Transverse colon (tissue), 4 donors: Measurements from ENCODE around the gene TLR5. TPM values are rescaled to one million over a fixed set of nuclear protein-coding genes. Genes with fewer than 3 reads are reported as not detected.
A peak's percentile ranks its signal among the peaks of the same experiment; 100 is the strongest.

Experiments
- DNase-seq: peaks from one replicate; pipeline ENCODE4 v3.0.0-alpha.2; 2019
- H3K27ac ChIP-seq, 4 donors: fragments of 200-600 bp; sonication (generic); 2 replicates each; pipeline ENCODE4 v1.5.1; 2016 to 2018; ENCODE audit warnings: inconsistent platforms in 4 of 4
- H3K27me3 ChIP-seq: fragments of 200-600 bp; sonication (generic); 2 replicates; pipeline ENCODE4 v1.5.1; 2017; ENCODE audit warnings: inconsistent platforms
- H3K36me3 ChIP-seq, 4 donors: fragments of 200-600 bp; sonication (generic); 2 replicates each; pipeline ENCODE4 v1.5.1; 2017 to 2019; ENCODE audit warnings: inconsistent platforms in 4 of 4
- H3K4me1 ChIP-seq, 4 donors: fragments of 200-600 bp; sonication (generic); 2 replicates each; pipeline ENCODE4 v1.5.1; 2017 to 2020; ENCODE audit warnings: inconsistent platforms in 4 of 4
- H3K4me3 ChIP-seq, 4 donors: fragments of 200-600 bp; sonication (generic); 1 replicate in 1 of 4; 2 replicates in 3 of 4; pipeline versions ENCODE4 v1.5.1 to v1.6.1; 2017 to 2019; ENCODE audit warnings: inconsistent platforms in 4 of 4
- H3K9me3 ChIP-seq, 2 donors: fragments of 200-600 bp; sonication (generic); 2 replicates each; pipeline ENCODE4 v1.5.1; 2017 to 2019; ENCODE audit warnings: inconsistent platforms in 2 of 2
- CTCF ChIP-seq, 5 experiments: fragments of 200-600 bp in 3 of 5; fragments of 450-650 bp in 2 of 5; sonication (generic) in 3 of 5; IDR thresholded peaks; 1 replicate in 2 of 5; 2 replicates in 3 of 5; pipeline ENCODE4 v1.5.1; 2016 to 2017; ENCODE audit warnings: antibody characterized with exemption in 5 of 5, inconsistent platforms in 3 of 5, mild to moderate bottlenecking in 2 of 5, moderate library complexity in 1 of 5
- EP300 ChIP-seq: sonication (generic); formaldehyde crosslinking; IDR thresholded peaks from one replicate; pipeline ENCODE4 v1.6.1; 2017; ENCODE audit warnings: antibody characterized with exemption, low read depth
- POLR2A ChIP-seq: fragments of 450-650 bp; IDR thresholded peaks from one replicate; pipeline ENCODE4 v1.6.1; 2016; ENCODE audit warnings: antibody characterized with exemption, mild to moderate bottlenecking, moderate library complexity
- POLR2AphosphoS5 ChIP-seq, 3 donors: sonication (generic); formaldehyde crosslinking; IDR thresholded peaks; one replicate each; pipeline ENCODE4 v1.6.1; 2016; ENCODE audit warnings: antibody characterized with exemption in 3 of 3
- WGBS, 2 donors: methylation state at CpG; one replicate each; pipeline ENCODE4 v1.1.5; 2018; ENCODE audit warnings: low coverage in 1 of 2; 5-methylcytosine and 5-hydroxymethylcytosine counted together
- in situ Hi-C, 4 donors: fragments of 200-750 bp; cut with MboI; loops; one replicate each; pipeline versions ENCODE4 v1.15.0 to v1.15.1; 2017; ENCODE audit warnings: low sequenced_read_pairs in 3 of 4, low pct_ligation_motif_present in 1 of 4, low pct_unique_long_range_greater_than_20kb in 1 of 4
- intact Hi-C: fragments of 100-400 bp; cut with DNase I; formaldehyde crosslinking; loops from one replicate; pipeline ENCODE4 v1.15.1; 2023; ENCODE audit warnings: low total_unique reads
- total RNA-seq, 4 donors: library from RNA; depleted of rRNA; stranded (reverse); fragments of >200 nt; gene quantifications; one replicate each; pipeline ENCODE4 v1.1.0, GENCODE V29; 2016

Gene TLR5
- total RNA-seq, 4 donors from 2014 or later: 1.9 to 9.4 (median 3.8) TPM; not detected in 1

- 82 to 91% methylated on average over 8 to 13 of the region's 13 CpGs for WGBS, 2 donors
- no peaks in the 10 kb centered on the region for H3K27me3 ChIP-seq
- H3K4me1 ChIP-seq: peaks cover 0 to 16% (median 7%) of the 10 kb centered on the region in 4 donors
- no peaks in the 10 kb centered on the region for H3K36me3 ChIP-seq
- H3K9me3 ChIP-seq: no peaks in the 10 kb centered on the region
- H3K27ac ChIP-seq: peak overlapping the region; percentile 30 to 87 (median 76)
- intact Hi-C loops: loop anchor here (5.0 to 10.0 kb wide), 2 partner anchors 34 to 334 kb away; no protein-coding TSS in a partner anchor
- in situ Hi-C loops: loop anchor here in 2 of 4 donors (10.0 kb wide), 1 partner anchor 294 kb away; no protein-coding TSS in a partner anchor
- no peak overlapping the region for H3K4me3 ChIP-seq
- TF ChIP-seq POLR2A: no peak
- no peak for TF ChIP-seq CTCF (IDR thresholded peaks at IDR 0.05)
- no peak for TF ChIP-seq EP300
- TF ChIP-seq POLR2AphosphoS5 (IDR thresholded peaks at IDR 0.05): no peak
- DNase-seq: no peak
These were observed 54.3 kb downstream of the TLR5 start for GRCh38 chr1:223088713-223089240.

GRCh38 chr1:223087291-223088255 lies 55.5 kb downstream of the TLR5 start:
- intact Hi-C loops (loop anchor here (5.0 to 10.0 kb wide), 2 partner anchors 35 to 333 kb away; no protein-coding TSS in a partner anchor), in situ Hi-C loops (loop anchor here in 2 of 4 donors (10.0 kb wide), 1 partner anchor 293 kb away; no protein-coding TSS in a partner anchor)
- no peak overlapping the region for H3K4me3 ChIP-seq
- H3K9me3 ChIP-seq: no peaks in the 10 kb centered on the region
- TF ChIP-seq EP300: no peak
- no peak for TF ChIP-seq POLR2A
- TF ChIP-seq CTCF (IDR thresholded peaks at IDR 0.05): no peak
- TF ChIP-seq POLR2AphosphoS5 (IDR thresholded peaks at IDR 0.05): peak in 1 of 3 donors; percentile 67
- peak overlapping the region; percentile 62 to 87 (median 76) for H3K27ac ChIP-seq
- H3K36me3 ChIP-seq: no peaks in the 10 kb centered on the region
- 48% methylated on average over 7 to 10 of the region's 10 CpGs for WGBS, 2 donors
- H3K4me1 ChIP-seq: peaks cover 0 to 16% (median 7%) of the 10 kb centered on the region in 4 donors
- no peaks in the 10 kb centered on the region for H3K27me3 ChIP-seq
- DNase-seq: no peak

GRCh38 chr1:223084464-223084866 lies 58.6 kb downstream of the TLR5 start:
- Histone ChIP-seq H3K9me3 (no peaks in the 10 kb centered on the region), H3K27ac (peak overlapping the region; percentile 37 to 87 (median 76)), H3K36me3 (no peaks in the 10 kb centered on the region), H3K4me1 (peaks cover 0 to 19% (median 10%) of the 10 kb centered on the region in 4 donors), H3K4me3 (no peak overlapping the region), H3K27me3 (no peaks in the 10 kb centered on the region)
- peak; percentile 36 for DNase-seq
- WGBS, 2 donors: 61 to 80% methylated on average over 2 to 8 of the region's 8 CpGs
- intact Hi-C loops (loop anchor here (10.0 kb wide), 1 partner anchor 330 kb away; no protein-coding TSS in a partner anchor), in situ Hi-C loops (loop anchor here in 2 of 4 donors (10.0 kb wide), 1 partner anchor 290 kb away; no protein-coding TSS in a partner anchor)
- TF ChIP-seq CTCF (IDR thresholded peaks at IDR 0.05): no peak
- peak; percentile 83 for TF ChIP-seq EP300
- TF ChIP-seq POLR2AphosphoS5 (IDR thresholded peaks at IDR 0.05): peak; percentile 40 to 70 (median 43)
- no peak for TF ChIP-seq POLR2A

- in situ Hi-C loops (loop anchor here in 2 of 4 donors (10.0 kb wide), 1 partner anchor 289 kb away; no protein-coding TSS in a partner anchor), intact Hi-C loops (loop anchor here (10.0 kb wide), 1 partner anchor 329 kb away; no protein-coding TSS in a partner anchor)
- DNase-seq: no peak
- TF ChIP-seq CTCF (IDR thresholded peaks at IDR 0.05) (no peak), EP300 (no peak), POLR2A (no peak)
- Histone ChIP-seq H3K36me3 (no peaks in the 10 kb centered on the region), H3K27me3 (no peaks in the 10 kb centered on the region), H3K9me3 (no peaks in the 10 kb centered on the region), H3K4me3 (no peak overlapping the region), H3K4me1 (peaks cover 0 to 19% (median 10%) of the 10 kb centered on the region in 4 donors), H3K27ac (peak overlapping the region; percentile 37 to 87 (median 76))
- WGBS, 2 donors: 86 to 91% methylated on average over 15 of the region's 15 CpGs
These were observed 59.2 kb downstream of the TLR5 start for GRCh38 chr1:223083831-223084230.
